Umbilical cord (tissue), 2 donors: ENCODE measurements around the gene HACD4. TPM values are rescaled to one million over a fixed set of nuclear protein-coding genes. Genes with fewer than 3 reads are reported as not detected.

Experiments
- DNase-seq: peaks from one replicate; pipeline ENCODE4 v3.0.0-alpha.2; 2015; ENCODE audit warnings: low spot score
- total RNA-seq: library from RNA; depleted of rRNA; stranded (reverse); fragments of >200 nt; gene quantifications from one replicate; pipeline ENCODE4 v1.2.3, GENCODE V29; 2014; ENCODE audit warnings: low replicate concordance; ENCODE audit not compliant: insufficient read depth

HACD4 gene, protein sequence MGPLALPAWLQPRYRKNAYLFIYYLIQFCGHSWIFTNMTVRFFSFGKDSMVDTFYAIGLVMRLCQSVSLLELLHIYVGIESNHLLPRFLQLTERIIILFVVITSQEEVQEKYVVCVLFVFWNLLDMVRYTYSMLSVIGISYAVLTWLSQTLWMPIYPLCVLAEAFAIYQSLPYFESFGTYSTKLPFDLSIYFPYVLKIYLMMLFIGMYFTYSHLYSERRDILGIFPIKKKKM
- total RNA-seq = 8.7 TPM

DNA sequence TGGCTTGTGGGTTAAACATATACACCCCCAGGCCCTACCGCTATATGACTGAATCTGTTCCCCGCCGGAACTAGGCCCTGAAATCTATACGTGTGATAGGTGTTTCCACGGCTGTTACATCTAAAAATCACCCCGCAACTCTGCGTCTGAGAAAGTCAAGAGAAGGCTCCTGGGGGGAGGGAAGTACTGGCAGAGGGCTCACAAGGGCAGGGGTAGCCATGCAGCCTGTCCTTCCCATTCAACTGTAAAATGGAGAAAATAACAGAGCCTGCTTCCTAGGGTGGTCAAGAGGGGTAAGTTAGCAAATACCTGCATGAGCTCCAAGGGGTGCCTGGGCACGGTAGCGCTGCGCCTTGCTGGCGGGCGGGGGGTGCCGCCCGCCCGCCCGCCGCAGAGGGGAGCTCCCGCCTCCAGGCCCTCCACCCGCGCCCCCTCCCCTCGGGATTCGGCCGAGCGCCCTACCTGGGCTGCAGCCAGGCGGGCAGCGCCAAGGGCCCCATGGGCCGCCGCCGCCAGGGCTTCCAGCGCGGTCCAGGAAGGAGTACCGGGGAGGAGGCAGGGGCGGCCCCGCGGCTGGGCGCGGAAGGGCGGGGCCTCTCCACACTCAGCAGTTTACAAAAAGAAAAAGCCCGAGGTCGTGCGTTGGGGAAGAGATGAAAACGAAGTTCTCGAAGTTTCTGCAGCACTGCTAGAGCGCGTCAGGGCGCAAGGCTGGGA, at the start of gene HACD4:
HACD4 (minus strand) TSS at position 550 of the 717 bp plus-strand sequence; CDS start at position 500, 50 bp downstream.
- peak; percentile 71 for DNase-seq

DNA sequence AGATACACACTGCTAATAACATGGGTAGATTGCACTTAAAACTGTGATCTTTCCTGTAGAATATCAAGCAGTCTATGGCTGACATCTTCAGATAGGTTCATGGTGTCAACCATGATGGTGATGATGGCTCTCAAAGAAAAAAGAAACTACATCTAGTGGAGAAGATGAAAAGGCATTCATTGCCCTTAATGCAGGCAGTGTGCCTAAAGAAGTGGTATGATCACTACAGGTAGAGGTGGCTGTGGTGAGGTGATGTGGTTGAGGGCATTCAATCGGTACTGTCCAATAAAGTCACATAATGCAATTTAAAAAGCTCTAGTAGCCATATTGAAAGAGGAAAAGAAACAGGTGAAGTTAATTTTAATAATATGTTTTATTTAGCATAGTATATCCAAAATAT, 49.4 kb upstream of the HACD4 start:
- no peak for DNase-seq

DNA sequence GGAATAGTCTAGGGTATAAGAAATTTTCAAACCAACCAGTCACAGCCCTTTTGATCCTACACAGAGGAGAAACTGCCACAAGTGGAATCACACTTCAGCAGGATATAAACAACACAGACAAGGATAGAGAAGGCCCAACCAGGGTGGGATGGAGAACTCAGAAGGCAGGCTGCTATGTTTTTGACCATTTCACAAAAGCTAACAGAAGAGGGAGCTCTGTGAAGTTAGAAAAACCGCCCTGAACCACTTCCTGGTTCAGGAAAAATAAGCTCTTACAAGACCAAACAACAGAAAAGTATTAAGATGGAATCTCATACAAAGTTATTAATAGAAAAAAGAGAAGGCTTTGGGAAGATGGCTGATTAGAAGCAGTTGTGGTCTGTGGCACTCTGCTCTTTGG, 47.3 kb upstream of the HACD4 start:
- no peak for DNase-seq

DNA sequence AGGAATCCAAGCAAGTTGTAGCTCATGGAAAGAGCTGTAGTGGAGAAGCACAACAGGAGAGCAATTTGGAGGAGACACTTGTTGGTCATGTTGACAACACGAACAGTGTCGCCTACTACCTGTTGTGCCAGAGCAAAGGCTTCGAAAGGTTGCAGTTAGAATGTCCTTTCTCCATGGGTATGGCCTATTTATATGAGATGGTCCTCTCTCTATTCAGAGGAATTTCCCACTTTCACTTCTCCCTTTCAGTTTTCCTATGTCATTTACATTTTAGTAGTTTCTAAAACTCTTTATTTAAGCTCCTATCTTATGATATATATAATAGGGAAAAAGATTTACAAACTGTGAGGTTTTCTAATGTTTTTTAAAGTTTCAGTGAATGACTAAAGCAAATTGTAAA, 46.3 kb upstream of the HACD4 start, which contains the start of gene IFNB1:
IFNB1 (minus strand) TSS at position 162 of the 400 bp plus-strand sequence; CDS start at position 89, 73 bp downstream.
- DNase-seq = no peak

DNA sequence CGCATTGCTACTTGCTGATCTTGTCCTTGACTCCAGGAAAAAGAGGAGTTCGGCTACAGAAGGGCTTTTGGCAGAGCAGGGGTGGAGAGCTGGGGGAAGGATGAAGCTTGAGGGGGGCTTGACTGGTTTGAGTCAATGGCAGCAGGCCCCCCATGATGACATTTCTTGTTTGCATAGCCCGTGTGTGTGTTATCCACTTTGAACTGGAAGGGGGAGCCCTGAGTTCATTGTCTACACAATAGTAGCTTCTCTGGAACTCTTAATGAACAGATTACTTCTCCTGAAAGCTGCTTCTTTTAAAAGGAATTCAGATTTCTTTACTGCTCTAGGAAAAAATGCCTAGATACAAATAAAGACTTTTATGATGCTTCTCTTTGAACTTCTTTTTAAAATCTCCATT, 44.0 kb upstream of the HACD4 start:
- DNase-seq = no peak

DNA sequence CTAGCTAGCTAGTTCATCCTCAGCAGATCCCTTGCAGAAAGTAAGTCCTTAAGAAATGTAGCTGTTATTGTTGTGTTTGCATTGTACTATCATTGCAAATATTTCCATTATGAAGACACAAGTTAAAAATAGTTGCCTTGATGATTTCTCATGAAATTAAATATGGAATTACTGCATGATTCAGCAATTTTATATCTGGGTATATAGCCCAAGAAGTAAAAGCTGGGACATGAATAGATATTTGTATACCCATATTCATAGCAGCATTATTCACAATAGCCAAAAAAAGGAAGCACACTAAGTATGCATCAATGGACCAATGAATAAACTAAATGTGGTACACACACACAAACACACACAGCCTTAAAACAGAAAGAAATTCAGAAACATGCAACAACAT, 39.5 kb upstream of the HACD4 start:
- DNase-seq = no peak

DNA sequence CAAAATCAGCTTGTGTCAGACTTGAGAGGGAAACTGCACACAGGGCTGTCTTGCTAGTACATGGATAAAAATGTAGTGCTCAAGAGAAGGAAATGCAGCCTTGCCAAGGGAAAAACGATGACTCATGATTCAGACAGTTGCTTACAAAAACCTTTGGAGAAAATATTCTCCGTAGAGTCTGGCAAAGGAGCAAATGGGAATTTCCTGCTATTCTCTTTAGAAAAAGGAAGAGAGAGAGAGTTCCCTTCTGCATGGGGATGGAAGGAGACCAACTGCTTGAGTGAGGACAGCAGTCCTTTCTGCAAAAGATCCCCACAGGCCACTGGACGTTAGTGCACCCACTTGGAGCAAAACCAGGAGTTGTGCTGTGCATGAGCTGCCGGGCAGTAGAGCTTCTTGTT, 38.7 kb upstream of the HACD4 start:
- DNase-seq = peak; percentile 97

DNA sequence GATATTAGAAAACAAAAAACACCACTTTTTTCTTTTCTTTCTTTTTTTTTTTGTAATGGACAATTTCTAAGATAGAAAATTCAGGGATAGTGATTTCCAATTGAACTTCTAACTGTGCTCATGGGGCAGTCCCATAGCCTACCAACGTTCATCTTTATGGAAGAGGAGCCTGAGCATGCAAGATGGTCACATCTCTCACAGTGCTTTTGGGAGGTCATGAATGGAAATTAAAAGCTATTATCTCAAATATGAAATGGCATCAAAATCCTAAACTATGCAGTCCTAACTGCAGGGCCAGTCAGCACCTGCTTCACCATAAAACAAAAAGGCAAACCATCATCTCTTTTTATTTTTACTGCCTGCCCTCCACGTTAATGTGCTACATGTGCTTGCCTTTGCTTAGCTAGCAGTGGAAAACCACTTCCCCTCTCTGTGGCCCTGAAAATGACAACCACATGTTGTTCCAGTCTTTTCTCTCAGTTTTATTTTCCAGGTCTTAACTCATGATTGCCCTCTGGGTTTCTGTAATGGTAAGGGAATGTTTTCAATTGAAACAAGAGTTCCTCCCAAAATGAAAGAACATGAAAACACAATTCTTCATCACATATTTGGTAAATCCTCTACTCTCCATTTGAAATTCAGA, 29.6 kb upstream of the HACD4 start:
- DNase-seq = no peak

DNA sequence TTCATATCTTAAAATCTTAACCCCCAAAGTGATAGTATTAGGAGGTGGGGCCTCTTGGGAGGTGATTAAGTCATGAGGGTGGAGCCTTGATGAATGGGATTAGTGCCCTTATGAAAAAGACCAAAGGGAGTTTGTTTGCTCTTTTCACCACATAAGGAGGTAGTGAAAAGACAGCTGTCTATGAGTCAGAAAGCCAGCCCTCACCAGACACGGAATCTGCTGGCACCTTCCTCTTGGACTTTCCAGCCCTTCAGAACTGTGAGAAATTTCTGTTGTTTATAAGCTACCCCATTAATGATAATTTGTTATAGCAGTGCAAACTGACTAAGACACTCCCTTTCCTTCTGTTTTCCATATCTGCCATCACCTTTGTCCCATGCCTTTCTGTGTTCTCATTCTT, 25.5 kb upstream of the HACD4 start:
- no peak for DNase-seq

DNA sequence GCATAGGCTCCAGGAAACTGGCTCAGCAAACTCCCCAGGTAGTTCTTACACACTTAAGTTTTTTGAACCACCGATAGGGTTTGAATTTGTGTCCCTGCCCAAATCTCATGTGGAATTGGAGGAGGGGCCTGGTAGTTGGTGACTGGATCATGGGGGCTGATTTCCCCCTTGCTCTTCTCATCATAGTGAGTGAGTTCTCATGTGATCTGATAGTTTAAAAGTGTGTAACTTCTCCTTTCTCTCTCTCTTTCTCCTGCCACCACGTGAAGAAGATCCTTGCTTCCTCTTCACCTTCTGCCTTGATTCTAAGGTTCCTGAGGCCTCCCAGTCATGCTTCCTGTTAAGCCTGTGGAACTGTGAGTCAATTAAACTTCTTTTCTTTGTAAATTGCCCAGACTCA, 22.4 kb upstream of the HACD4 start:
- DNase-seq = no peak

DNA sequence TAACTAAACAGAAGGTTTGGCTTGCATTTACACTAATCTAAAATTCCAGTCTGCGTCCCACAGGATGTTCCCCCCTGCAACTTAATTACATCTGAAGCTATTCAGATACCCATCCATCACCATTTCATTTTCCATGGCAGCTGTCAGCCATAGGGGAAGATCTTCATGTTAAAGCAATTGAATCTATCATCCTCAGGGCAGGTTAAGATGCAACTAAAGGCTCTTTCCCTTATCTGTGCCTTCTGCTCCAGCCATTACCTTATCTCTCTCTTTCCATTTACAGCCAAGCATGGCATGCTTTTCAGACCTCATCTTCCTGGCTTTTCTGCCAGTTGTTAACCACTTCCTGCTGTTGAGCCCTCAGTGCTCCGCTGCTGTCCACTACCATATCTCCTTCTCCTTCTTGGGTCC, 15.8 kb upstream of the HACD4 start:
- no peak for DNase-seq

DNA sequence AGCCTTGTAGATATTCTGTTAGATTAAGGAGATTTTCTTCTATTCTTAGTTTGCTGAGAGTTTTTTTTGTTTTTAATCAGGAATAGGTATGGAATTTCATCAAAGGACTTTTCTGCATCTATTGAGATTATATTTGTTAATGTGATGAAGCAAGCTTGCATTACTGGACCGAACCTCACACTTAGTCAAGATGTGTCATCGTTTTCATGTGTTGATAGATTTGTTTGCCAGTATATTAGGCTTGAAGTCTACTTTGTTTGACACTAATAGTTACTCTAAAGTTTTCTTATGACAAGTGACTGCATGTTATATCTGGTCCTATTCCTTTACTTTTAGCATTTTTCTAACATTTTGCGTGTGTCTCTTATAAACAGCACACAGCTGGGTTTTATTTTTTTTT, 12.4 kb upstream of the HACD4 start:
- DNase-seq = no peak

DNA sequence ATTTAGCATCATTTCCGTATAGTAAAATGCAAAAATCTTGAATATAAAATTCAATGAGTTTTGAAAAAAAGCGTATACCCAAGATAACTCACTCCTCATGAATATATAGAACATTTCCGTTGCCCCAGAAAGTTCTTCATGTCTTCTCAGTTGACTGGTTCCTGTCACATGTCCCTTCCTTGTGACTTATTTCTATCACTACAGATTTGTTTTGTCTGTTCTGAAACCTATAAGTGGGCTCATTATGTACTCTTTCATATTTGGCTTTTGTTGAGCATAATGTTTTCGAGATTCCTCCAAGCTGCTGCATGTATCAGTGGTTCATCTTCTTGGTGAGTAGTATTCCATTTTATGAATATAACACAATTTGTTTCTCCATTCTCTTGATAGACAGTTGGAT, 11.0 kb upstream of the HACD4 start:
- DNase-seq = no peak

DNA sequence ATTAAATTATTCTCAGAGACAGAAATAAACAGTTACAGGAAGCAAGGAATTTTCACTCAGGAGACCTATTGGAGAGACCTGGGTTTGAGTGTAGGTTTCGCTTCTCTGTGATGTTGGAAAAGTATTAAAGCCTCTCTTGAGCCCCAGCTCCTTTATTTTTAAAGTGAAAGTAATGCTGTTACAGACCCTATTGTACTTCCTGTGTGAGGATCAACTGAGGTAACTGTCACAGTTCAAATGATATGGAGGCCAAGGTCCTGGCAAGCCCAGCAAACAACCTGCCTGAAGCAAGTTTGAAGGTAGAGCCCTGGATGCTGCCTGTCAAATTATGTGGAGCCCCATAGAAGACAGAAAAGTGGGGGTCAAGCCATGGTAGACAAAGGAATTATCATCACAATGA, 7.9 kb upstream of the HACD4 start:
- no peak for DNase-seq

DNA sequence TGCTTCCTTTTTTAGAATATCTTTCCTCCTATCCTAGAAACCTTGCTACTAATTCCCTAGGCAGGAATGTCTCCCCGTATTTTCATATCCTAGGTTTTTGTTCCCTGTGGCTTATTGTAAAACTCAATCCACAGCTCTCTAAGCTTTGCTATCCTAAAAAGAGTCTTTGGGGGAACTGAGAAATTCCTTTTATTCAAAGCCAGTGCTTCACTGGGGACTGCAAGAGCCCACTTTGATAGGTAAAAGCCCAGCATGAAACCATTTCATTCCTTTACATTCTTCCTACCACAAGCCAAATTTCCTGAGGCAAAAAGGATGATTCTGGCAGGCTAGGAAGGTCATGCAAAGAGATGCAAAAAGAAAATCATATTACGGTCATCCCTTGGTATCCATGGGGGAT, 5.8 kb upstream of the HACD4 start:
- DNase-seq = no peak

DNA sequence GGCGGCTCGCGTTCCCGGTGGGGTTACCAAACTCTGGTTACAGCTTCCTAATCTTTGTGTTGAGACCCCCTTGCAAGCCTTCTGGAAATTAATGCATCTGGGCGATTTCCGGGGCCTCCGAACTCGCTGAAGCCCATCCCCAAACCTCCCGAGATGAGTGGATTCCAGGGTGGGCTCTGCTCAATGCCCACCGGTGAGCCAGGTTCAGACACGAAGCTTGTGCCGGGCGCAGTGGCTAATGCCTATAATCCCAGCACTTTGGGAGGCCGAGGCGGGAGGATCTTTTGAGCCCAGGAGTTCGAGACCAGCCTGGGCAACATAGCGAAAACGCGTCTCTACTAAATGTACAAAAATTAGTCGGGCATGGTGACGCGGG, 356 bp upstream of the HACD4 start:
- no peak for DNase-seq

DNA sequence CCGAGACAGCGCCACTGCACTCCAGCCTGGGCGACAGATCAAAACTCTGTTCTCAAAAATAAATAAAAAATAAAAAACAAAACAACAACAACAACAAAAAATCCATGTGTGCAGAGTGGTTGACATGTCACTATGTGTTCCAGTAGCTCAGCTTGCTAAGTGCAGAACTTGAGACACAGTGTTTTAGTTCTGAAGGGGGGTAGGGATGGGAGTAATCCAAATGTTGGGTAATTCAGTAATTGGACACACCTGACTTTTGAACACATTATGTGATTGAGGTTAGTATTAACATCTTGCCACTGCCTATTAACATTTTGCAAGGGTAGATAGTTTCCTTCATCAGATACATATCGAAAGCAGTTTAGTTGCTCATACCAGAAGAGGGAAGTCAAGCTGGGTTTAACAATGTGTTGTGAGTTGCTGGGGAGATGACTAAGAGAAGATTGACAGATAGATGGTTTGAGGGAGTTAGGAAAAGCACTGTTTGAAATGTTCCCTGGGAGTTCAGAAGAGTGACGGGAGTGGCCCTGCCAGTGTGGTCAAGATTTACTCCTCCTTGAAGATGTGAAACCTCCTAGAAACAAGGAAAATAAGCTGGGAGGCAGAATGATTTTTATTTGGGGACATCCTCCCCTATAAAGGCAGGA, 928 bp downstream of the HACD4 start:
- peak; percentile 55 for DNase-seq

DNA sequence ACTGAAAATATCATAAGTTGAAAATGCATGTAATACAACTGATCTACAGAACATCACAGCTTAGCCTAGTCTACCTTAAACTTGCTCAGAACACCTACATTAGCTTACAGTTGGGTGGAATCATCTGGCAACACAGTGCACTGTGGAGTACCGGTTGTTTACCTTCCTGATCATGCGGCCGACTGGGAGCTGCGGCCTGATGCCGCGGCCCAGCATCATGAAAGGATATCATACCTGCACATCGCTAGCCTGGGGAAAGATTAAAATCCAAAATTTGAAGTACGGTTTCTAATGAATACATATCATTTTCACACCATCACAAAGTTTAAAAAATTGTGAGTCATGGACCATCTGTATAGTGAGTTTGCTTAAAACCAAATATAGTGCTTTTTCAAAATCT, 1.8 kb downstream of the HACD4 start:
- DNase-seq = no peak

DNA sequence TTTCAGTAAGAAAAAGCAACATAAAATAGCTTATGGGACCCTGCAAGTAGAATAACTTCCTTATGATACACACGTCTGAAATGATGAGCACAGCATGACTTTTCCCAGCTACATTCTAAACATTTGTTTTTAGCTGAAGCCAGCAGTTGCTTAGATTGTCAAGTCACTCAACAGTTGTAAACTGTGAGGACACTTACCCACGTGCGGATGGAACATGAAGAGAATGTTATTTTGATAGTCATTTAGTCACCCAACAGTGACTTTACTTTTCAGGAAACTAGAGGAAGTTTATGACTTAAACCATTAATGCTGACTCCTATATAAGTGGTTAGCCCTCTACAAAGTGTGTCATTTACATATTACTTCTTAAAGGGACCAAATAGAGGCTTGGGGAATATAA, 3.0 kb downstream of the HACD4 start:
- DNase-seq = peak; percentile 9

DNA sequence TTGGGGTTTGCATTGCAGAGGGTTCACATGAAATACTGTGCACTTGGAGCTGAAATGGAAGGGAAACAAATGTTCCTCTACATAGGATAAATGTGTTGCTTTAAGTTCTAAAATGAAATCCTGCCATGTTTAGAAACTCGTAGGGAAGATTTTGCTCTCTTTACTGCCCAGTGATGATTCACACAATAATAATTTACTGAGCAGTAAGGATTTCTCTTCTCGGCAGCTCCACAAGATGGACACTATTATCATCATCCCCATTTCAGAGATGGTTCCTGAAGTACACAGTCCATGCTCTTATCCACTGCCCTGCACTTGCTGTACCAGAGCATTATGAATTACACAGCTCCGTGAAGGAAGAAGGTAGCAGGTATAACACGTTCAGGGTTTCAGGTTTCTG, 4.1 kb downstream of the HACD4 start:
- DNase-seq = peak; percentile 23

DNA sequence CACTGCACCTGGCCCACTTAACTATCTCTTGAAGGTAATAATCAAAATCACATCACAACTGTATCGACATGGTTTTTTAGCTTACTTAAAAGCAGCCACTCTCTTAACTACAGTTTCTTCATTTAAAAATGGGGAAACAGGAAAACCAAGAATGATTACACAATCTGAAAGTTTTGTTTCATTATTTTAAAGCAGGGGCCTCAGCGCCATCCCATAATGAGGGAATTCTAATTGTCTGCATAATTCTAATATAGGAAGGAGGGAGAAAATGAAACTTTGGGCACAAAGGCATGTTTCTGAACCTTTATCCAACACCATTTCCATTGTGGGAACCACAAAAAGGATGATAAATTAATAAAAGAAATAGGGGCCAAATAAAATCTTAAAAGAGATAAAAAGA, 7.6 kb downstream of the HACD4 start:
- DNase-seq = no peak

DNA sequence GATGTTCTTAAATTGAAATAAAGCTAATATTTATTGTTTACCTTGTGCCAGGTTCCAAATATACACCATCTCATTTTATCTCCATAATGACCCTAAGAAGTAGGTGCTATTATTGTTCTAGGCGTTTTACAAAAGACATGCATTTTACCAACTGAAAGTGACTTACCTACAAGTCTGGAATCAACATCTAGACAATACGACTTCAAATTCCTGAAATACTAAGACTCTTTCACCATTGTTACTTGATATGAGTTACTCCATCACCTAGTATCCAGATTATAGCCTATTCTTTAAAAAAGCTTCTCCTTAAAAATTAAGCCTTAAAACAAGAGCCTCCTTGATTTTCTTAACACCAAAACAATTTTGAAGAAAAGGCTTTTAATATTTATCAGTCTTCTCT, 13.3 kb downstream of the HACD4 start:
- DNase-seq = no peak
